CD4-positive, alpha-beta T cell treated with Interferon gamma for 1 hour (primary cell): ENCODE measurements around the gene OGFOD3.
"Not testable (repeated sequence)": the region's sequence is repeated elsewhere in the genome, so short reads cannot be mapped to it uniquely, and the experiment has no call there.

Experiments used
- DNase-seq: peaks from one replicate; pipeline ENCODE4 v3.0.0-alpha.2; 2020

OGFOD3 gene

DNA sequence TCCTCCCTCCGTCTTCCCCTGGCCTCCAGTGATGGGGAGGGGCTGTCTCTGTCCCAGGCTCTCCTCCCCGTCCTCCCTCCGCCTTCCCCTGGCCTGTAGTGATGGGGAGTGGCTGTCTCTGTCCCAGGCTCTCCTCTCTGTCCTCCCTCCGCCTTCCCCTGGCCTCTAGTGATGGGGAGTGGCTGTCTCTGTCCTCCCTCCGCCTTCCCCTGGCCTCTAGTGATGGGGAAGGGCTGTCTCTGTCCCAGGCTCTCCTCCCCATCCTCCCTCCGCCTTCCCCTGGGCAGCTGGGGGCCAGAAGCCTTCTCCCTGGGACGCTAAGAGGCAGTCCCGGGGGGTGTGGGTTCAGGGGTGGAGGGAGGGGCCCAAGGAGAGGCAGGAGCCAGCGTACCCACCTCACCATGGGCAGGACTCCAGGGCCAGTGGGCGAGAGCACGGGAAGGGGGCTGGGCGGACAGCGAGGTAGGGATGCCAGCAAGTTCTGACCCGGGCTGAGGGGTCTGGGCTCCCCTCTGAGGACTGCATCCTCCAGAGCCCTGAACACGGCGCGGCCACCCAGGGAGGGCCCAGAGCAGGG is 32.0 kb downstream of the OGFOD3 start:
- no peak for DNase-seq

DNA sequence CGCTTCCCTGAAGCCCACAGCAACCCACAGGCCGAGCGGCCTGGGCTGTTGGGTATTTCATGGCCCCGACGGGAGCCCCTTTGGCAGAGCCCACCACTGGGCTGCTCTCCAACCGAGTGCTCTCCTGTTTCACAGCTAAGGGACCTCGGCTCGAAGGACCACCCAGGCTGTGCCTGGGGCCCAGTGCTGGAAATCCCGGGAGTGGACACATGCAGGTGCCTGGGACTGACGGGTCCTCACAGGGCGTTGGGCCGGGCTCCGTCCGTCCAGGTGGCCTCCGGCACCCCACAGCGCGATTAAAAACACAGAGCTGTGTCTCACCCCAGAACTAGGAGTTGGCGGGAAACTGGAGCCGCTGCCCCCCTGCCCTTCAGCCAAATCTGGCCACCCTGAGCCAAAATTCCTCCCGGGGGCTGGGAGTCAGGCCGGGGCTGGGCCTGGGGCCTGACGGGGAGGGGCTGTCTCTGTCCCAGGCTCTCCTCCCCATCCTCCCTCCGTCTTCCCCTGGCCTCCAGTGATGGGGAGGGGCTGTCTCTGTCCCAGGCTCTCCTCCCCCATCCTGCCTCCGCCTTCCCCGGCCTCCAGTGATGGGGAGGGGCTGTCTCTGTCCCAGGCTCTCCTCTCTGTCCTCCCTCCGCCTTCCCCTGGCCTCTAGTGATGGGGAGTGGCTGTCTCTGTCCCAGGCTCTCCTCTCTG is 32.7 kb downstream of the OGFOD3 start:
- no peak for DNase-seq

DNA sequence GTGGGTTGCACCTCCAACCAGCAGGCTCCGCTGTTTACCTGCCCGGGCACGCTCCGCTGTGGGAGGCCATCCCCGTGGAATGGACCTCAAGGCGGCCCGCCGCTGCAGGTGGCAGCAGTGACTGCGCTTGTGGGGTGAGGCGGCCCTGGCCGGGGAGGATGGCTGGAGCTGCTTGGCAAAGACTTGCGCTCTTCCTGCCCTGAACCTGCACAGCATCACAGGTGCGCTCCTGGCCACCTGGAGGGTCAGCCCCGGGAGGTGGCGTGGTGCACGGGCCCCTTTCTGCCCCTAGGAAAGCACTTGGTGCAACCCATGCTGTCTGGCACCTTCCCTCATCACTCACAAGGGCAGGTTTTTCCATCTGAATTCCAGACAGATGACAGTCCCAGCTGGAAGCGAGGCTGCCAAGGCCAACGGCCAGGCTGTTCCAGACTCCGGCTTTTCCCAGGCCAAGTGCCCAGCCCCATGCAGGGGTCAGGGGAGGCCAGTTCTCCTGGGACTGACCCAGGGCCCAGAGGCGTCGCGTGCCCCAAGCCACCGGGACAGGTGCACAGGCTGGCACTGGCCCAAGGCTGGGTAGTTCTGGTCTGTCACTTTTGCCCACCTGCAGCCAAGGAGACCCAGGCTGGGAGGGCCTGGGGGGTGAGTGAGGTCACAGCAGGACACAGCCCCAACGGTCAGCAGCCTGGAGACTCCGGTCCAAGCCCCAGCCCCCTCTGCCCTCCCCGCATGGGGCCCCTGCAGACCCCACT is 33.5 kb downstream of the OGFOD3 start:
- no peak for DNase-seq

DNA sequence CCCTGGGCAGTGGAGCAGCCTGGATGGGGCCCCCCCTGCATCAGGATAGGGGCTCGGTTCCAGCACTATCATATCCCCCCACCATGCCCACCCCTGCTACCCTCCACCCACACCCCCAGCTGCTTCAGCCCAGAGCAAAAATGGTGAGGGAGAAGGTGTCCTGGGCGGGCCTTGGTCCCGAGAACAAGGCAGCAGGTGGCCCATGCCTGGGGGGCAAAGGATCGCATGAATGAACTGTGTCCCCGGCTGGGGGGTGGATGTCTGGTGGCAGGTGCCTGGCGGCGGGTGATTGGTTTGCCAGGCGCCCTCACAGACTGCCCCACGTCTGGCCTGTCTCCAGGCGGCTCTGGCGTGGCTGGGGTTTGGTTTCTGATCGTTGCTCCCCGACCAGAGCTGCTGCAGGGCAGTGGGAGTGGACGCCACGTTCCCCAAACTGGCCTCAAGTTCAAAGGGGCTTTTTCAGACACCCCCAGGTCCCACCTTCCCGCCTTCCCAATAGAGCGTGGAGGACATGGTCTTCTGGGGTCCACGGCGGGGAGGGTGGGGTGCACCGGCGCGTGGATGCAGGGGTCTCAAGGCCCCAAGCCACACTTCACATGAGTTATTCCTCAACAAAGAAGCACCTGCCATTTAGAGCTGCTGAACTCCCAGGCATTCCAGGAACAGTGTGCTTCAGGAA is 34.2 kb downstream of the OGFOD3 start:
- DNase-seq, result no peak

DNA sequence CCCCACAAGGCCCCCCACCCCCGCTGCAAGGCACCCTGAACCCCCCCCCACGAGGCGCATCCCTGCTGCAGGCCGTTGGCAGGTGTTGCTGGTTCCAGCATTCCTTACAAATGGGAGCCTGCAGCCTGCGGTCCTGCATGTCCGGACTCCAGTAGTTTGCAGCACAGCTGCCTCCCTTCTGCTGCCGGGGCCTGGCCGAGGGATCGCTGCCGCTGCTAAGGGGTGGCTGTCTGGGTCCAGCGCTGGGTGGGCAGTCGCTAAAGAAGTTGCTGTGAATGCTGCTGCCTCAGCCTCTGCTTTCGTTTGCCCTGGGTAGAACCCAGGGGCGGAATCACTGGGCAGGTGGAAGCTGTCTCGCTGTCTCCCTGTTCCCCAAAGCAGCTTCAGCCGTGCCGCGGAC is 35.0 kb downstream of the OGFOD3 start:
- DNase-seq, result no peak

DNA sequence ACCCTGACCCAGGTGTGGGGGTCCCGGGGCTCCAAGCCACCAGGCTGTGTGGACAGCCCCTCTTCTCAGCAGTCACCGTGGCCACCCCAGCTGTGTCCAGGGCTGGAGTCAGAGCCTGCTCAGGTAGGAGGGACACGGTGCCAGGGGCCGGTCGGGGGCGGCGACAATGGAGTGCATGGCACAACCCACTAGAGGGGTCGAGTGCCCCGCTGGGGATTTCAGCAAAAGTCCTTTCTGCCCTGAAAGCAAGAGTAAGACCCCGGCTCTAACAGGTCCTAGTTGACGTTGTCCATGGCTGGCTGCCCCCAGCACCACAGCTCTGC is 35.5 kb downstream of the OGFOD3 start:
- DNase-seq, result no peak

DNA sequence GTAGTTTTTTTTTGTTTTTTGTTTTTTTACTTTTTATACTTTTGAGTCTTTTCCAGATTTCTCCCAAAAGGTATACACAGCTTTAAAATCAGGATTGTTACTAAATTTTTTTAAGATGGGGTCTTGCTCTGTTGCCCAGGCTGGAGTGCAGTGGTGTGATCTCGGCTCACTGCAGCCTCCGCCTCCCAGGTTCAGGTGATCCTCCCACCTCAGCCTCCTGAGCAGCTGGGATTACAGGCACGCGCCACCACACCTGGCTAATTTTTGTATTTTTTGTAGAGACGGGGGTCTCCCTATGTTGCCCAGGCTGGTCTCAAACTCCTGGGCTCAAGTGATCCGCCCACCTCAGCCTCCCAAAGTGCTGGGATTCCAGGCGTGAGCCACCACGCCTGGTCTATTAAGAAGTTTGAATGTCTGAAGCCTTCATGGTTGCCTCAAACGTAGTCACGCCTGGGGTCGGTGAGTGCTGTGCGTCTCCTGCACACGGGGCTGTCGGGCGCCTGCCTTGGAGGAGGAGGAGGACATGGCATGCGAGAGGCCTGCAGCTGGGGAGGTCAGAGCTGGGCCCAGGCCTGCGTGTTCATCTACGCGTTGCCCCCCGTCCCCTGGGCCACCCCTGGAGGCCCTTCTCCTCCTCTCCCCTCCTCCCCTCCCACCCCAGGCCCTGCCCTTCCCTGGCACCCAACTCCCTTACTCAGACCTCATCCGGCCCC is 36.0 kb downstream of the OGFOD3 start:
- not testable (repeated sequence) for DNase-seq

DNA sequence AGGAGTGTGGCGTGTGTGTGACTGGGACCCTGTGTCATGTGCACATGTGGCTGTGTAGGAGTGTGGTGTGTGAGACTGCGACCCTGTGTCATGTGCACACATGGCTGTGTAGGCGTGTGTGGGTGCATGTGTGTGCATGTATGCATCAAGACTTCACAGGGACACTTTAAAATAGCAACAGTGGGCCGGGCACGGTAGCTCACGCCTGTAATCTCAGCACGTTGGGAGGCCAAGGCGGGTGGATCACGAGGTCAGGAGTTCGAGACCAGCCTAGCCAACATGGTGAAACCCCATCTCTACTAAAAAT is 36.7 kb downstream of the OGFOD3 start:
- not testable (repeated sequence) for DNase-seq

DNA sequence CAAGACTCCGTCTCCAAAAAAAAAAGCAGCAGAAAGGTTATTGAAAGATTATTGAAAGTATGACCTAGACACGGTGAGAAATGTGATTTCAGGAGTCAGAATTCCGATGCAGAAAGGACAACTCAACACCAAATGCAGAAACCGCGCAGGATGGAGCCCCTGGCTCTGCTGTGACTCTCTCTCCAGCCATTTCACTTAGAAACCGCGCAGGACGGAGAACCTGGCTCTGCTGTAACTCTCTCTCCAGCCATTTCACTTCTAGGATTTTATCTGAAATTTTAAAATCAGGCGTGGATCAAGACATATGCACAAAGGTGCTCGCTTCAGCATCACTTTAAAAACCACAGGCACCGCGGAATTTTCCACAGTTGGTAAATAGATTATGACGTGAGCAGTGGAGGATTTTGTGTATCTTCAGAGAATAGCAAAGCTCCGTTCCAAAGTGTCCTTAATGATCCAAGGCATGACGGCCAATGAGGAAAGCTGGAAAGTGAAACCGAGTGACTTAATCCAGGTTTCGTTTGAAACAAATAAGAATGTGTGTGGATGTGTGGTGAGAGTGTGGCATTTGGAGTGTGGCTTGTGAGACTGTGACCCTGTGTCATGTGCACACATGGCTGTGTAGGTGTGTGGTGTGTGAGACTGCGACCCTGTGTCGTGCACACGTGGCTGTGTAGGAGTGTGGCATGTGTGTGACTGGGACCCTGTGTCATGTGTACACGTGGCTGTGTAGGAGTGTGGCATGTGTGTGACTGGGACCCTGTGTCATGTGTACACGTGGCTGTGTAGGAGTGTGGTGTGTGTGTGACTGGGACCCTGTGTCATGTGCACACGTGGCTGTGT is 37.3 kb downstream of the OGFOD3 start:
- no peak for DNase-seq

DNA sequence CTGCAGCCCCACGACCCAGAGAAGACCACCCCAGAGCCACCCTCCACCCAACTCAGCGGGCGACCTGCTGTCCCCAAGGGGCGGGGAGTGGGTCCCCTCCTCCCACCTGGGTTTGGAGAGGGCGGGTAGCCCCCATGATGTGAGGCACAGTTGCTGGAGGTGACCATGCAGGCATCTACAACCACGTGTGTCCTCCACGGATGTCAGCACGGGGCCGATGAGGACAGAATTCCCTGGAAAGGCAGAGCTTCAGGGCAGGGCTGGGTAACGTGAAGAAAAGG is 39.7 kb downstream of the OGFOD3 start:
- no peak for DNase-seq

DNA sequence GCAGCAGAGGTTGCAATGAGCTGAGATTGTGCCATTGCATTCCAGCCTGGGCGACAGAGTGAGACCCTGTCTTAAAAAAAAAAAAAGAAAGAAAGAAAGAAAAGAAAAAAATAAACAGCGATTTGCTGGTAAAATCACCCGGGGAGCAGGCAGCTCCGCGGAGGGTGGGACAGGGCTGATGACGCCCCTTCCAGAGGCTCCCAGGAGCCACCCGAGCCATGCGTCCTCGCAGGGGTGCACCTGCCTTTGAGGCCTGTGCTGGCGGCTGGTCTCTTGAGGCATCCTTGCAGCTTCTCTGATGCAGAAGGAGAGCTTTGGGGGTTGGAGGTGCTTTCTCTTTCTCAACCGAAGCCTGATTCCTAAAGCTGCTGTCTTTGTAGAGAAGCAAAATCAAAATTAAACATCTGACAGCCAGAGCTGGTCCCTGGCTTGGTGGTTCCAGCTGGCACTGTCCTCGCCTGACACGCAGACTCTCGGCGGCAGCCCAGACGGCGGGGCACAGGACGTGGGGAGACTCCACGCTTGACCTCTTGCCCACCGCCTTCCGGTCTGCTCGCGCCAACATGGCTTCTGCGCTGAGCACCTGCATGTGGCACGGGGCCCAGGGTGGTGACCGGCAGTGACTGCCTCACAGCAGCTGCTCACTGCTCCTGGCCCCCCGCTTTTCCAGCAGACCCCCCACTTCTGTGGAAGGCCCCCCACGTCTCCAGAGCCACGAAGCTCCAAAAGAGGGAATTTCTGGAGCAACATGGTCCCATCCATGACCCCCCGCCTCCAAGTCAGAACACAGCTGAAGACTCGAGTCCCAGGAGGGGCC is 40.3 kb downstream of the OGFOD3 start:
- DNase-seq, result no peak

DNA sequence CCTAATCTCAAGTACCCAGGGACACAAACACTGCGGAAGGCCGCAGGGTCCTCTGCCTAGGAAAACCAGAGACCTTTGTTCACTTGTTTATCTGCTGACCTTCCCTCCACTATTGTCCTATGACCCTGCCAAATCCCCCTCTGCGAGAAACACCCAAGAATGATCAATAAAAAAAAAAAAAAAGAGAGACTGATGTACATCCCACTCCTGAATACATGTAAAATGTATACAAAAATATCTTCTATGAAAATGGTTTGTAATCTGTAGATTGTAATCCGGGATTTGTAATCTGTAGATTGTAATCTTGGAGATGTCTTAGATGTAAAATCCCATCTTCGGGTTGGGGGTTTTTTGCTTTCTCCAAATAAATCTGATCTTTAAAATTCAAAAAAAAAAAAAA is 41.1 kb downstream of the OGFOD3 start:
- DNase-seq, result not testable (repeated sequence)

DNA sequence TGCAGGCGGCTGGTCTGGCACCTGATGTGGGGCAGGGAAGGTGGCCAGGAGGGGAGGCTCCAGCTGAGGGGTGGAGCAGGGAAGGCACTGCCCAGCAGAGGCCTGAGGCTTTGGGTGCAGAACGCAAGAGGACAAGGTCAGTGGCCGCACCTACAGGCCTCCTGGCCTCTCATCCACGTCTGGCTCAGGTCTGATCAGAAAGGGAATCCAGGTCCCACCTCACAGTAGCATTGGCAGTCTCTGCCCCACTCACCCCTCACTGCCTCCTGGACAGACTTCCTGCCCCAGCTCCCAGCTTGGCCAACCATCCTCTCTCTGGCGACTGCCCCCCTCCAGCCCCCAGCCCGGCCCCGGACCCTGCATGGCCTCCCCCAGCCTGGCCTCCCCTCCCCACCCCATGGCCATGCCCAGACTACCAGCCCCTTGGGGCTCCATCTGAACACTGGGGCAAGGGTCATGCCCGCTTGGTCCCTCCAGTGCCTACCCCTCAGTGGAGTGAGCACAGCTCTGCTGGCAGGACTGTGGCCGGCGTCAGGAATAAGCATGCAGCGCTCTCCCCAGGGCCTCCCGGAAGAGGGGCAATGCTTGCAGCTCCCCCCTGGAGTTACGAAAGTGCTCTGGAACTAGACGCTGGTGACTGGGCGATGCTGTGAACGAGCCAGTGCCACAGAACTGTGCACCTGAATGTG is 42.2 kb downstream of the OGFOD3 start:
- no peak for DNase-seq

DNA sequence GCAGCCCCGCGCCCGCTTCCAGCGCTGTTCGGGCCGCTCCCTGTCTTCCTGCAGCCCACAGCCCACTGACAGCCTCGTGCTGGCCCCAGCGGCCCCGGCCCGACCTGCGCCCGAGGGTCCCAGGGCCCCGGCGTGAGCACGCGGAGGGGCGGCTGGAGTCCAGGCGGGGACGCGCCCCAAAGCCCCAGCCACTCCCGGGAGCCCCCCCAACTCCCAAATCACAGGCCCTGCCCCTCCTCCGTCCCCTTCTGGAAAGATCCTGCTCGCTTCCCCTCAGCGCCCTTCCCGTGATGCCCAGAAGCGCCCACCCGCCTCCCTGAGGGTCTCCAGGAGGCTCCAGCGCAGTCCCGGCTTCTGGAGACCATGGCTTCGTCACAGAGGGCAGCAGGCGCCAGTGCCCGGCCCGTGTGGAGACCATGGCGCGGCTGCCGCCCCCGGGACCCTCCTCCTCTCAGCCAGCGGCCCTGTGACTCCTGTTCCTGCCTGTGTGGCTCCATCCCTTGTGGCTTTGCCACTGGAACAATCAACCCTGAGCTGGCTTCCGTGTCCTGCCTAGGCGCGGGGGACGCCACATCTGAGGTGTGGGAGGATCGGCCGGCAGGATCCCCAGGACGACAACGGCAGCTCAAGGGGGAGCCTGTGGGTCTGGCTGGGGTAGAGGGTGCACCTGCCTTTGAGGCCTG is 42.9 kb downstream of the OGFOD3 start:
- no peak for DNase-seq

DNA sequence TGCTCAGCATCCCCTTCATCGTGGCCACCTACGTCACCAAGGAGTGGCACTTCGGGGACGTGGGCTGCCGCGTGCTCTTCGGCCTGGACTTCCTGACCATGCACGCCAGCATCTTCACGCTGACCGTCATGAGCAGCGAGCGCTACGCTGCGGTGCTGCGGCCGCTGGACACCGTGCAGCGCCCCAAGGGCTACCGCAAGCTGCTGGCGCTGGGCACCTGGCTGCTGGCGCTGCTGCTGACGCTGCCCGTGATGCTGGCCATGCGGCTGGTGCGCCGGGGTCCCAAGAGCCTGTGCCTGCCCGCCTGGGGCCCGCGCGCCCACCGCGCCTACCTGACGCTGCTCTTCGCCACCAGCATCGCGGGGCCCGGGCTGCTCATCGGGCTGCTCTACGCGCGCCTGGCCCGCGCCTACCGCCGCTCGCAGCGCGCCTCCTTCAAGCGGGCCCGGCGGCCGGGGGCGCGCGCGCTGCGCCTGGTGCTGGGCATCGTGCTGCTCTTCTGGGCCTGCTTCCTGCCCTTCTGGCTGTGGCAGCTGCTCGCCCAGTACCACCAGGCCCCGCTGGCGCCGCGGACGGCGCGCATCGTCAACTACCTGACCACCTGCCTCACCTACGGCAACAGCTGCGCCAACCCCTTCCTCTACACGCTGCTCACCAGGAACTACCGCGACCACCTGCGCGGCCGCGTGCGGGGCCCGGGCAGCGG is 43.6 kb downstream of the OGFOD3 start:
- no peak for DNase-seq

DNA sequence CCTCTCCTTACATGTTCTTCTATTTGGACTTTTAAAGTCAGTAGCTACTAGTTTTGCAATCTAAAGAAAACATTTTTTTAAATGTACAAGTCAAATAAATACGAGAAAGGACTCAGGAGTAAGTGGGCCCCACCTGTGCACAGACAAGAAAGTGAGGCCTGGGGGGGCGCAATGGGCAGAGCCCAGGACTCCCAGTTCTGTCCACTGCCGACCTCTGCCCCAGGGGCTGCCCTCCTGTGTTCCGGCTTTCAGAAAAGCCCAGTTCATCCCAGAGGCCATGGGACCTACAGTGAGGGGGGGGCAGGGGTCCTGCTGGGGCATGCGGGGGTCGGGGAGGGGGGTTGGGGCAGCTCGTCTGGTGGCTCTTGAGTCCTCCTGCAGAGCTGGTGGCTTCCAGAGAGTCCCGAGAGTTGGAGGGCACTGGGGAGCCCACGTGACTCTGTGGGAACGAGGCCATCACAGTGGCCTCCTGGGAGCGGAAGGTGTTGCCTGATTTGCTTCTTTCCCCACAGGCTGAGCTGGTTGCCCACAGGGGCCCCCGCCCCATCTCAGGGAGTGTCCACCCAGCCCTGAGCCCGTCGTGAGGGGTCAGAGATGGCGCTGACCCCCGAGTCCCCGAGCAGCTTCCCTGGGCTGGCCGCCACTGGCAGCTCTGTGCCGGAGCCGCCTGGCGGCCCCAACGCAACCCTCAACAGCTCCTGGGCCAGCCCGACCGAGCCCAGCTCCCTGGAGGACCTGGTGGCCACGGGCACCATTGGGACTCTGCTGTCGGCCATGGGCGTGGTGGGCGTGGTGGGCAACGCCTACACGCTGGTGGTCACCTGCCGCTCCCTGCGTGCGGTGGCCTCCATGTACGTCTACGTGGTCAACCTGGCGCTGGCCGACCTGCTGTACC is 44.4 kb downstream of the OGFOD3 start:
- no peak for DNase-seq

DNA sequence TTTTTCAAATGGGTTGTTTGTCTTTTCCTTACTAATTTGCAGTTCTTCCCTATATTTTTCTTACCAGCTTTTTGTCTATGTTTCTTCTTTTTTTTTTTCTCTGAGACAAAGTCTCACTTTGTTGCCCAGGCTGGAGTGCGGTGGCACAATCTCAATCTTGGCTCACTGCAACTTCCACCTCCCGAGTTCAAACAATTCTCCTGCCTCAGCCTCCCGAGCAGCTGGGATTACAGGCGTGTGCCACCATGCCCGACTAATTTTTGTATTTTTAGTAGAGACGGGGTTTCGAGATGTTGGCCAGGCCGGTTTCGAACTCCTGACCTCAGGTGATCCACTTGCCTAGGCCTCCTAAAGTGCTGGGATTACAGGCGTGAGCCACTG is 45.3 kb downstream of the OGFOD3 start:
- DNase-seq, result not testable (repeated sequence)

DNA sequence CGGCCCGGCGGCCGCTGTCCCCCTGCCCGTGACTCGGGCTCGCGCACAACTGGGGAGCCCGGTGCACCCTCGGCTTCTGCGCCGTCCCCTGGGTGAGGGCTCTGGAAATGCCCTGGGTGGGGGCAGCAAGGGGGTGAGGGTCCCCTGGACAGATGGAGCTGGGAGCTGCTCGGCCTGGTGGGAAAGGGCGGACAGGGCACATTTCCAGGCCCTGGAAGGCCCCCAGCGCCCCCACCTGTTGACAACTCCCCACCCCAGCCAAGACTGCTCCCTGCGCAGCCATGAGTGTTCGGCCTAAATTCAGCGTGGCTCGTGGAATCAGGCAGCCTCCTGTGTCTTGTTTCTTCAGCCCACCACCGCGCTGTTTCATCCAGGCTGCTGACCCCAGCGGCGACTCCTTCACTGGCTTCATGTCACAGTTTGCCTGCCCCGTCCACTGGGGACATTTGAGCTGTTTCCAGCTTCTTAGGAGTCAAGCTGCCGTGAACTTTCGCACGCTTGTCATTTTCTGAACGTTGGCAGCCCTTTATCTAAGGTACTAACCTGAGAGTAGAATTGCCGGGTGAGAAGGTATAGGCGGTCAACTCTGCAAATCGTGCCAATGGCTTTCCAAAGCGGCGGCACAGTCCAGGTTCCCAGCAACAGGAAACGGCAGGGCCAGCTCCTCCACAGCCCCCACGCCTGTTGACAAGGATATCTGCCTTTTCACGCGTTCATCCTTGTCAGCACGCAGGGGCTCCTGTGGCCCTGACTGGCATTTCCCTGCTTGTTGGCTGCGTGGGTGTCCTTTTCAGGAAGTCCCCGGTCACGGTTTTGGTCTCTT is 45.9 kb downstream of the OGFOD3 start:
- no peak for DNase-seq
